ENCODE measurements around the gene OSBPL3.

The OSBPL3 gene

DNA sequence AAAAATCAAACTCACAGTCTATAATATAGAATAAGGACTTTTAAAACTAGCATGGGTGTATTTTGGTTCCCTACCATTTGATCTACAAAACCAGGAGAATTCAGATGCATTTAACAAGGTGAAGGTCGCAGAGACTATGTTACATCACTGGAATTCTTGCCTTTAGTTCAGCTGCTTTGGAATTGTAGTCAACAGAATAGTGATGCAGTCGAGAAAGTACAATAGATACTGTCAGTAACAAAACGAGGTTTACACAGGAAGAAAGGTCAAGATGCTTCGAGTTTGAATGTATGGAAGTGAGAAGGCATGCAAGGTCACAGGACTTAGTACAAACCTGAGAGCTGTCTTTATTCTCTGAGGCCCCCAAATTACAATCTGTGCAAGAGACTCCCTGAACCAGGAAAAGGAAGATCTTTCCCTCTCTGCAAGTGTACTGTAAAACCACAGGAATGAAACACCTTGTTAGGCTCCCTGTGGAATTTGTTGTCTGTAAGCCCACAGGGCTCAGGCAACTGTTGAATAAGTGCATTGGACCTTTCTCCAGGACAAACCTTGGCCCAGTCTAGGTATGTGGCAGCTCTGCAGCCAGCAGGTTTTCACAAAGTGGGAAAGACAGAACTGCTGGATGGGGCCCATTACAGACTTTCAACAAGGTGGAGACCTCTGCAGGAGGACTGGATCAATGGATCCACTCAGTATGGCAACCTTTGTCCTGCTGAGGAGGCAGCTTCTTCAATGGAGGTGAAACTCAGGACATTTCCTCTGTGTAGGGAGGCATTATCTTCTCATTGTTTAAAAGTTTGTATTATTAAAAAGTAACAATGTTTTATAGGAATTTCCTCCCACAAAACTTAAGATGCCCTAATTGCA is 121.6 kb downstream of the OSBPL3 start:
- no peaks in the 10 kb centered on the region; the same call in 1 of the 2 replicates for H3F3A ChIP-seq (ENCODE audit: insufficient read depth, low read length)
- H3K4me1 ChIP-seq (ENCODE audit: low read length), result no peaks in the 10 kb centered on the region
- no peak for DNase-seq
- H3K9ac ChIP-seq (ENCODE audit: low read length), result no peak overlapping the region
- H3K4me2 ChIP-seq (ENCODE audit: low read depth, low read length), result no peak overlapping the region
- H2AFZ ChIP-seq (ENCODE audit: low read length), result no peak overlapping the region
- no peak overlapping the region for H3K4me3 ChIP-seq (ENCODE audit: low read length)
- no peak overlapping the region for H3K27ac ChIP-seq (ENCODE audit: low read length)
- H3K9me2 ChIP-seq (replicated peaks; ENCODE audit: insufficient read depth, low read length), result no peaks in the 10 kb centered on the region
- no peaks in the 10 kb centered on the region for H3K9me3 ChIP-seq (replicated peaks; ENCODE audit: insufficient read depth, low read length)
- no peaks in the 10 kb centered on the region for H3K36me3 ChIP-seq (replicated peaks; ENCODE audit: insufficient read depth, low read length)
- no peaks in the 10 kb centered on the region for H4K20me1 ChIP-seq (ENCODE audit: insufficient read depth, low read length)
- TF ChIP-seq EZH2 (optimal IDR thresholded peaks at IDR 0.05; ENCODE audit: low read depth, low read length) (no peak), EZH2phosphoT487 (IDR thresholded peaks at IDR 0.05; ENCODE audit: low read length) (no peak)
- TF ChIP-seq, protein P1, sequence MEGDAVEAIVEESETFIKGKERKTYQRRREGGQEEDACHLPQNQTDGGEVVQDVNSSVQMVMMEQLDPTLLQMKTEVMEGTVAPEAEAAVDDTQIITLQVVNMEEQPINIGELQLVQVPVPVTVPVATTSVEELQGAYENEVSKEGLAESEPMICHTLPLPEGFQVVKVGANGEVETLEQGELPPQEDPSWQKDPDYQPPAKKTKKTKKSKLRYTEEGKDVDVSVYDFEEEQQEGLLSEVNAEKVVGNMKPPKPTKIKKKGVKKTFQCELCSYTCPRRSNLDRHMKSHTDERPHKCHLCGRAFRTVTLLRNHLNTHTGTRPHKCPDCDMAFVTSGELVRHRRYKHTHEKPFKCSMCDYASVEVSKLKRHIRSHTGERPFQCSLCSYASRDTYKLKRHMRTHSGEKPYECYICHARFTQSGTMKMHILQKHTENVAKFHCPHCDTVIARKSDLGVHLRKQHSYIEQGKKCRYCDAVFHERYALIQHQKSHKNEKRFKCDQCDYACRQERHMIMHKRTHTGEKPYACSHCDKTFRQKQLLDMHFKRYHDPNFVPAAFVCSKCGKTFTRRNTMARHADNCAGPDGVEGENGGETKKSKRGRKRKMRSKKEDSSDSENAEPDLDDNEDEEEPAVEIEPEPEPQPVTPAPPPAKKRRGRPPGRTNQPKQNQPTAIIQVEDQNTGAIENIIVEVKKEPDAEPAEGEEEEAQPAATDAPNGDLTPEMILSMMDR (IDR thresholded peaks at IDR 0.05; ENCODE audit: low read length), result no peak
- H3K79me2 ChIP-seq (ENCODE audit: low read length), result no peaks in the 10 kb centered on the region
- H3K27me3 ChIP-seq (replicated peaks; ENCODE audit: insufficient read depth, low read length), result no peaks in the 10 kb centered on the region

DNA sequence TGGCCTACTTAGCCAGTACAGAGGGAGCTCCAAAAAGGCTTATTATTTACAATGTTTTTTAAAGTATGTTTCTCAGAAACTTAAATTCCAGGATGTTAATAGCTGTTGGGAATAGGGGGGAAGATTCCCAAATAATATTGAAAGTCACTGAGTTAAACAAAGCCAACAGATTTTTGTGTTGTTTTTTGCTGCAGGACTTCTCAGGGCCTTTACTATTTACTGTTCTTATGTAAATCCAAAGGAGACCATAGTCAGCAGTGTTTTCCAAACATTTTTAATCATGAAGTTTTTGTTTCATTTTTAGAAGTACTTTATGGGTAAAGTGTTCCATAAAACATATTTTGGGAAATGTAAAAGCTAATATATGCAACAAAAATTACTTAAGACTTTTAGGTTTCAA is 122.4 kb downstream of the OSBPL3 start:
- H3K4me3 ChIP-seq (ENCODE audit: low read length), result no peak overlapping the region
- no peak overlapping the region for H3K4me2 ChIP-seq (ENCODE audit: low read depth, low read length)
- no peak overlapping the region for H3K27ac ChIP-seq (ENCODE audit: low read length)
- H3K4me1 ChIP-seq (ENCODE audit: low read length), result no peaks in the 10 kb centered on the region
- no peak overlapping the region for H2AFZ ChIP-seq (ENCODE audit: low read length)
- no peaks in the 10 kb centered on the region for H3K79me2 ChIP-seq (ENCODE audit: low read length)
- TF ChIP-seq EZH2phosphoT487 (IDR thresholded peaks at IDR 0.05; ENCODE audit: low read length) (no peak), EZH2 (optimal IDR thresholded peaks at IDR 0.05; ENCODE audit: low read depth, low read length) (no peak)
- TF ChIP-seq, protein P1 (IDR thresholded peaks at IDR 0.05; ENCODE audit: low read length), result no peak
- H3K9ac ChIP-seq (ENCODE audit: low read length), result no peak overlapping the region
- H3K9me3 ChIP-seq (replicated peaks; ENCODE audit: insufficient read depth, low read length), result no peaks in the 10 kb centered on the region
- H4K20me1 ChIP-seq (ENCODE audit: insufficient read depth, low read length), result no peaks in the 10 kb centered on the region
- no peak for DNase-seq
- no peaks in the 10 kb centered on the region; the same call in 1 of the 2 replicates for H3F3A ChIP-seq (ENCODE audit: insufficient read depth, low read length)
- H3K9me2 ChIP-seq (replicated peaks; ENCODE audit: insufficient read depth, low read length), result no peaks in the 10 kb centered on the region
- no peaks in the 10 kb centered on the region for H3K36me3 ChIP-seq (replicated peaks; ENCODE audit: insufficient read depth, low read length)
- H3K27me3 ChIP-seq (replicated peaks; ENCODE audit: insufficient read depth, low read length), result no peaks in the 10 kb centered on the region

DNA sequence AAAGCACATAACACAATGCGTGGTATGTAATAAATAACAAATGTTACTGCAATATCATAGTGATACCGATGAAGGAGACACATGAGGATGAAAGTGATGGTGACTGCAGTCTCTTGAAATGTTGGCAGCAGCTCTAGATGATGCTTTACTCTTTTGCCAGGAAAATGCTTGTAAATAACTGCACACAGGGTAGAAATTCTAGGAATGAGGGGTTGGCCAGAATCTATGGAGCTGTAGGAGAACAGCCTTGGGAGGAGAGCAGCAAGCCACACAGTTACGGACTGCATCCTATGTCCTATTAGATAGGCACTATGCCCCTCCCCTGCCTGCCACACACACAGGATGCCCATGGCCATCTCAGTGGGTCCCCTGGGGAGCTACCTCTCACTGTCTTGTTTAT is 125.1 kb downstream of the OSBPL3 start:
- Histone ChIP-seq H3K9me3 (replicated peaks; ENCODE audit: insufficient read depth, low read length) (no peaks in the 10 kb centered on the region), H3K4me3 (ENCODE audit: low read length) (no peak overlapping the region), H4K20me1 (ENCODE audit: insufficient read depth, low read length) (no peaks in the 10 kb centered on the region), H3K9ac (ENCODE audit: low read length) (no peak overlapping the region), H3K27ac (ENCODE audit: low read length) (no peak overlapping the region), H3K4me2 (ENCODE audit: low read depth, low read length) (no peak overlapping the region), H2AFZ (ENCODE audit: low read length) (no peak overlapping the region), H3K79me2 (ENCODE audit: low read length) (no peaks in the 10 kb centered on the region), H3K4me1 (ENCODE audit: low read length) (peaks cover 8% of the 10 kb centered on the region; the same call in 1 of the 2 replicates), H3F3A (ENCODE audit: insufficient read depth, low read length) (no peaks in the 10 kb centered on the region; the same call in 1 of the 2 replicates), H3K9me2 (replicated peaks; ENCODE audit: insufficient read depth, low read length) (no peaks in the 10 kb centered on the region), H3K27me3 (replicated peaks; ENCODE audit: insufficient read depth, low read length) (no peaks in the 10 kb centered on the region), H3K36me3 (replicated peaks; ENCODE audit: insufficient read depth, low read length) (no peaks in the 10 kb centered on the region)
- TF ChIP-seq EZH2phosphoT487 (IDR thresholded peaks at IDR 0.05; ENCODE audit: low read length) (no peak), EZH2 (optimal IDR thresholded peaks at IDR 0.05; ENCODE audit: low read depth, low read length) (no peak)
- TF ChIP-seq, protein P1 (IDR thresholded peaks at IDR 0.05; ENCODE audit: low read length), result no peak
- DNase-seq, result no peak

Data from MM.1S (cell line).